ENCODE results near the gene DMRTB1.

GRCh38 chr1:53449021-53449420 lies 10.2 kb upstream of the DMRTB1 start:
- no peak for TF ChIP-seq POLR2AphosphoS5 (IDR thresholded peaks at IDR 0.05; ENCODE audit: low read depth, low read length)
- no peak for TF ChIP-seq REST (IDR thresholded peaks at IDR 0.05; ENCODE audit: insufficient read depth in 1 of 2, low read depth in 2 of 2, low read length in 2 of 2)
- no peak for TF ChIP-seq TAF1 (IDR thresholded peaks at IDR 0.05; ENCODE audit: borderline replicate concordance, insufficient read depth, low read length)
- TF ChIP-seq SIN3A (IDR thresholded peaks at IDR 0.05; ENCODE audit: borderline replicate concordance, insufficient read depth, low read length), result no peak

Data from PFSK-1 (cell line).